GM19240 (cell line): ENCODE results near the gene KIF6.

Experiments
- DNase-seq: peaks from one replicate; pipeline ENCODE4 v3.0.0; 2011; ENCODE audit warnings: low spot score; ENCODE audit not compliant: insufficient read length

The KIF6 gene

DNA sequence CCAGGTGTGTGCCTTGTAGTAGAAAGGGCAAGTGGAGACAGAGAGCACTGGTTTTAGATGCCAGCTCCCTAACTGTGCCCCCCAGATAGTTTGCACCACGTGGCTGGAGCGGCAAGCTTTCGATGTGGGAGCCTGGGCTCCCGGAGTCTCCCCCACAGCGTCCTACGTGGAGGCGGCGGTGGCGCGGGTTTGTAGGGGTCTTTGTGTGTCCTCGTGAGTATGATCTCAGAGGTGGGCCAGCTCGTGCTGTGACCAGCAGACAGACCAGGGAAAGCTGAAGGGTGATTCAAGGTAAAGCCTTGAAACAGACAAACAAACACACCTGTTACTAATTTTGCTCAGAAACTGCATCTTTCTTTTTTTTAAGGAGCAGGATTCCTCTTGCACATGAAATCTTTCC is 397.1 kb downstream of the KIF6 start:
- DNase-seq = no peak

DNA sequence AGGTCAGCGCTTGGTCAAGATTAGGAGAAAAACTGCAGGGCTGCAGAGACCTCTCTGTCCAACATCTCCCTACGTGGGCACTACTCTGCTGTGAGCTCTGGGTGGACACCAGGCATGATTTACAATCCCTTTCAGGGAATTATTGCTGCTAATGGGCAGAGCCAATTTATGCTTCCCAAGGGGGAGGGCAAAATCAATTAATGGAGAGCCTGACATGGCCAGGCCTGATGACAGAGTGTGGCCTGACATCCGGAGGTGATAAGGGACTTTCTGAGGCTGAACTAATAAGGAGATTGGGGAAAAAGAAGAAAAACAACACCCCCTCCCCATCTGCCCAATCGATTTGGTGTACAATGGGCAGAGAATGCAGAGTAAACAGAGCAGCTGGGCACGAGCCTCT is 397.7 kb downstream of the KIF6 start:
- DNase-seq = no peak

DNA sequence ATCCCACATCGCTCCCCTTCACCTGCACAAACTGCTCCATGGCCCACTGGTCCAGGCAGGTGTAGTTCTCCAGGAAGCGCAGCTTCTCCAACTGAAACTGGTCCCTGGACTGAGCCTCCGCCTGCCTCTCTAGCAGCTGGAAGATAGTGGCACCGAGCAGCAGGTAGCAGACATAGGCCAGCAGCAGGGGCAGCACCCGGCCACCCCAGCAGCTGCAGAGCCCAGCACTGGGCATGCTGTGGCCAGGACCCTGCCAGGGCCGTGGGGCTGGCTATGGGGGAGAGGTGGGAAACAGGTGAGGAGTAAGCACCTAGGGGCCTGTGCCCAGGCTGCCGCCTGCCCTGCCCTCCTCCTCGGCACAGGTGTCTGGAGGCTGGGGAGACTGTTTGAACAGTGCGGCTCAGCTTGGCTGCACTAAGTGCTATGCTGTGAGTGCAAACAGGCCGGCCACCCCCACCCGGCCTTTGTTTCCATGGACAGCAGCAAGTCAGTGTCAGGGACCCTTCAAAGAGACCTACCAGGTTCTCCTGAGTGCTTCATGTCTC is 402.8 kb downstream of the KIF6 start, which contains the start of gene KCNK16:
Gene KCNK16, minus strand, starts transcription at position 397 of the 545 bp plus-strand sequence. Its CDS starts 162 bp downstream, at position 235.
- DNase-seq = no peak

DNA sequence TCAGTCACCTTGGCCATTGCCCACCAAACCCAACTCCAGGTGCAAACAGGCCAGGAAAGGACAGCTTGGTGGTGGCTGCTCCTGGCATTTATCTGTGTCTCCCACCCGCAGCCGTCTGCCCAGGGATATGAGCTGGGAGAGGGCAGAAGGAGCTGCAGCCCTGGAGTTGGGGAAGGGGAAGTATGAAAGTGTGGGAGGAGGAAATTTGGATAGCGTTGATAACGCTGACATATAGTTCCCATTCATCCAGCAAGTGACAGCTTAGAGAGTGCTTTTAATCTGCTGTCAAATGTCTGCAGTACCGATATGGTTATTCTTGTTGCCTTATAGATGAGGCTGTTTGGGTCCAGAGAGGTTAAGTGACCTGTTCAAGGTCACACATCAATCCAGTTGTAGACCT is 403.4 kb downstream of the KIF6 start:
- DNase-seq = no peak

DNA sequence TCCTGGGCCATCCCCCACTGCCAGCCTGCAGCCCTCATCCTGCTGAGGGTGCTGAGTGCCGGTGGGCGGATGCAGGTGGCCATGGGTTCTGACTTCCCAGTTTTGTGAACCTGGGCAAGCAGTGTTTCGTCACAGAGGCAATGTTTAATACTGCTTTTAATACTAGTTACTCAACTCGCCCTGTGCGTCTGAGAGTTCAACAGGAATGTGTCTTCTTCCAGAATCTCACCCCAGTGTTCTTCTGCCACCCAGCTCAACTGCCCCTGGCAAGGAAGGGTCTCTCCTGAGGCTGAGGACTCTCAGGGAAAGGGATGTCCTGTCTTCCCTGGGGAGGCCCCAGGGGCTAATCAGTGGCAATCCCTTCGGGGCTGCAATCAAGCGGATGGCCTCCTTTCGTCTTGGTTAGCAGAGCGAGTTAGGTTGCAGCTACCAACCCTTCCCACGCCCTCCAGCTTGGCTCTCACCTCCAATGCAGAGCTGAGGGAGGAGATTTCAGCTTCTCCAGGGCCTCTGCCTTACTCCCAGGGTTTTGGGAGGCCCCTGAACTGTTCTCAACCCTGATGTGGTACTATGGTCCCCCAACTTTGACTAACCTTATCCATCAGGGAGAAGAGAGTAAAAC is 404.7 kb downstream of the KIF6 start:
- DNase-seq = no peak

DNA sequence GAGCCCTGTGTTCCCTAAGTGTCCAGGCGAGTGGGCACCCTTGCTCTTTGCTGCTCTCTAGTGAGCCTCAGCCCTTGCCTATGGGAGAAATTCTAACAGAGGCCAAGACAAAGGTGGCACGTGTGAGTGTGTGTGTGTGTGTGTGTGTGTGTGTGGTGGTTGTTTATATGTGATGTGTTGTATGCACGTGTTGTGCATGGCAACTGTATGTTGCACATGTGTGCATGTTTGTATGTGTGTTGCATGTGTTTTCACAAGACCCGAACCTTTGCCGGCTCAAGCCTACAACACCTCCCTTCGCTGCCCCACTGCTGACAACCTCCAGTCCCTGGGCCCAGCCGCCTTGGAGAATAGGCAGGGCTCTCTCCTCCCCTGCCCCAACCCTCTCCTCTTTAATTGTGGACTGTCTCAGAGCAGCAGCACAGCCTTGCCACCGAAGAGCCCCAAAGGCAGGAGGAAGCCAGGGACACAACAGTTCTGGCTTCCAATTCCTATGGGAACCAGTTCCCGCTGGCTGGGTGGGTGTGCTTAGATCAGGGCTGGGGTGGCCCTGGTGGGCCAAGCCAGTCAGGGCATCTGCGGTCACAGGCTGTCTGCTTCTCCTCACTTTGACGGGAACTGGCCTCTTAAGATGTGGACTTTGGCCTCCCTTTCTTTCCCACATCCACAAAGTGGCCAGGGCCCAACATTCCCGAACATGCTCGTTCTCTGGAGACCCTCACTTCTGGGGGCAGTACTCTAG is 405.4 kb downstream of the KIF6 start:
- DNase-seq = no peak

DNA sequence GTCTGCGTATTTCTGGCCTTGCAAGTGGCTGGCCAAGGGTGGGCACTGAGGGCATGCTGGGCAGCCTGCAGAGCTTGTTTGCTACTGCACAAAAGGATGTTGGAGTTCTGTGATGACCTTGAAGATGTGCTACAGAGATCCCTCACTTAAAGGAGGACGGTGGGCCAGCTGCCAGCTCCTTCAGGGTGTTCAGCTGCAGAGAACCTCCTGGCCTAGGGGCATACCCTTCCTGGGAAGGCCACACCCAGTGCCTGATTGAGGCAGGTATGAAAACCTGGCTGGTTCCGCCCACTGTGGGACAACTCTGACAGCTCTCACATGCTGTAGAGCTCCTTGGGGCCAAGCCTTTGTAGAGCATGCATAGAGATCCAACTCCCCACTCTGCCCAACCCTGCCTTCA is 408.0 kb downstream of the KIF6 start:
- no peak for DNase-seq

DNA sequence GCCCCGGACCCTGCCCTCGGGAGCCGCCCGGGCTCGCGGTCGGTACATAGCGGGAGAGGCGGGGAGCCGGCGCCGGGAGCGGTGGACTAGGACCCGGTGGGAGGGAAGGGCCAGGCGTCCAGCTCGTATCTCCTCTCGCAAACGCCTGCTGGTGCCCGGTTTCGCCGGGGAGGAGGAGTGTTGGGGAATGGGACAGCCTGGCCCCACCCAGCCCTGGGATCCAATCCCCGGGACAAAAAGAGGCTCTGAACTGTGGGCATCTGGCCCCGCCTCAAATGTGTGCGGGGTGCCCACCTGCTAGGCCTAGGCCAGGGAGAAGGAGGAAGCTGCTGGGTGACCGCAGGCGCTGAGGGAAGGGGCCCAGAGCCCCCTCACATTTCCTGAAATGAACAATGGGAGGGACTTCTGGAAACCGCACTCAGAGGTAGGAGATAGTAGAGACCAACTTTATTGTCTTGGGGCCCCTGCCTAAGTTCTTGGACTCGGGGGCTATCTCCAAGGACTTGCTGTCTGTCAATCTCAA is 410.9 kb downstream of the KIF6 start, which contains the start of gene KCNK17:
Gene KCNK17, minus strand, starts transcription at position 147 of the 523 bp plus-strand sequence. Its CDS starts 99 bp downstream, at position 48.
- no peak for DNase-seq

DNA sequence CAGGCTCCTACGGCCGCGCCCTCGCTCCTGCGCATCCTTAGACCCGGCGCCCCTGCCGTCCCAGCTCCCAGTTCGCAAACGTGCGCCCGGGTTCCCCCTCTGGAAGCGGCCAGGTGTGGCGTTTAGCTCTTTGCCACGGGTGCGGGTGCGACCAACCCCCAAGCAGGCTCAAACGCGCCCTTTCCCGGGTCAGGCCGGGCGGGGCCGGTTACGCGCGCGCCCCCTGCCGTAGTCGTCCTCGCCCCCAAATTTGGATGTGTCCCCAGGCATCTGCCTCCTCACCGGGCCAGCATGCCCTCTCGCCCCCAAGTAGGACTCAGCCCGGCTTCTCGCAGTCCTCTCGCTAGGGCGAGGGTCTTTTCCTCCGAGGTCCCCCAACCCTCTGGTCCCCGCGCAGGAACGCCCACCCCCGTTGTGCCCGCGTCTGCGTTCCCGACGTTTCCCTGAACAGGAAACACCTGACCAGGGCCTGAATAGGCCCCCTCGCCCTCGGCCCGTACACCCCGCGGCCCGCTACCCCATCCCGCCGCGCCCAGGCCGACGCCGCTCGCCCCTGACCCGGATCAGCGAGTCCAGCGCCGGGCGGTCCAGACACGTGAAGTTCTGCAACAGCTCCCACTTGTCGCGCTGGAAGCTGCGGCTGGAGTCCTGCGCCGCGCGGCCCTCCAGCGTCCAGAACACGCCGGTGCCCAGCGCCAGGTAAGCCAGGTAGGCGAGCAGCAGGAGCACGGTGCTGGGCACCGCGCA is 411.5 kb downstream of the KIF6 start:
- DNase-seq = no peak

DNA sequence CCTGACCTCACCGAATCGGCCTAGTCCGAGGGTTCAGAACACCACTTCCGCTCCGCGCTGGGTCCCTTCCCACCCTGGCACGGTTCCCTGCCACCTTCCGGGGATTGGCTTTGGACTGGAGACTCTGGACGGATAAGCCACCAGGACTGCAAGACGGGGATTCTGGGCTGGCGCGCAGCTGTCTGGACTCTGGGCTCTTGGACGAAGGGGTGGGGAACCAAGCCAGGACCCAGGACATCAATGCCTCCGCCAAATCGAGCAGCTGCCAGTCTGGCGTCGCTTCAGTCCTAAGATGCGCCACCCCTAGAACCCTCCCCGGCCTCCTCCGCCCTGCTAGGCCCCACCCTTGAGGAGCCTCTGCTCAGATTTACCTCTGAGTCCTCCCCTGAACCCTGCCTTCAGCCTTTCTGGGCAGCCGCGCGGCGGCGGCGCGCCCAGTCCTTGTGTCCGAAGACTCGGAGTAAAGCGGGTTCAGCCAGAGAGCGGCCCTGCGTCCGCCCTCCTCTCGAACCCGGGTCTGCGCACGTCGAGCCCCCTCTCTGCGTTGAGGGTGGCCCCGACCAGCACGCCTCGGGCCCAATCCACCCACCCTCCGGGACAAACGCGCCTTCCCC is 412.2 kb downstream of the KIF6 start:
- no peak for DNase-seq

DNA sequence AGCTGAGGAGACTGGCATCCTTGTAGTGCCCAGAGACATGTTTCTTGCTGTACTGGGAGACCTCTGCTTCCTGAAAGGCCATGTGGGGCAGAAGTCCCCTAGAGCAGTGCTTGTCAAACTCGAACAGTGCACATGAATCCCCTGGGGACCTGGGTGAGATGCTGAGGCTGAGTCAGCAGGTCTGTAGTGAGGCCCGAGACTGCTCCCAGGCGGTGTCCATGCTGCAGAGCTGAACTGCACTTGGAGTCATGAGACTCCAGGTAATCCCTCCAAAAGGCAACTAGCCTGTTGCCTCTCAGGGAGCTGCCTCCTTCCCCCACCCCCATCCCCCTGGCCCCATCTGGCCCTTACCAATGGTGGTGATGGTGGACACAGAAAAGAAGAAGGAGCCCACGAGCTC is 414.7 kb downstream of the KIF6 start:
- DNase-seq = no peak

DNA sequence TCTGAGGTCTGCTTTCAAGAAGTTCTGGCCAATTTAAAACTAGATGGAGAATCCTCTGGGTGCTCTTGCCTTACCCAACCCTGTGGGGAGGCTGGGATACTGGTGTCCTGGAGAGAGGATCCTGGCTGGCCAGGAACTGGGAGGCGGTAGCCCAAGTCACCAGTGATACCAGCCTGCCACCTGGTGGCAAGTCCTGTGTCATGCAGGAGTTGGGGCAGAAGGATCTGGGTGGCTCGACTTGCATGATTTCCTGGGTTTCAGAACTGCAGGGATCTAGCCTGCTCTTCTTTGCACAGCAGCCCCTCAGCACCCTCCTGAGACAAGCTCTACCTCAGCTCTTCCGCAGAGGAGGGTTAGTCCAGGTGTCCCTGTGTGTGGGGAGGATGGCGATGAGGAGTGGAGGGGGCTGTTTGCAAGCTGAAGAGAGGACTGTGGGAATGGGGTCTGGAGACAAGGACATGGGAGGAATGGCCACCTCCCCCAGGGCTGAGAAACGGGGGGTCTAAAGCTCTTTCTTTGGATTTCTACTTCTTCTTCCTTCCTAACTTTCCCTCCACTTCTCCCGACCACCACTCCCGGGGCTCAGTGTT is 415.2 kb downstream of the KIF6 start:
- DNase-seq = peak; percentile 72

DNA sequence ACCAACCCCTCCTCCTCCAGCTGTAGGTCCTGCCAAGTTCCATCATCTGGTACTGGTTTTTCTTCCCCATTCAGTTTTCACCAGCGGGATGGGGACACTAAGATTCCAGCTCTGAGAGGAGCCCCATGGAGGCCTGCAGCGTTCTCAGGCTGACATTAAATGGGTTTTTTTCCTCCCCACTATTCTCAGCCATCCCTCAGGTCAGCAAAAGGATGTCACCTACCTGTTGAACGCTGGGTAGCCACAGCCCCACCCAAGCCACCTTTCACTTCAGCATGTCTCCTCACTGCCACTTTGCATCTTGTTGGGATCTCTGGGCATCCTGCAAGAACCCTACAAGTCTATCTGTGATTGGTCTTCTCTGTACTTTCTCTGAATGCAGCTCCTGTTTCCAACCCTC is 417.7 kb downstream of the KIF6 start:
- DNase-seq = no peak

DNA sequence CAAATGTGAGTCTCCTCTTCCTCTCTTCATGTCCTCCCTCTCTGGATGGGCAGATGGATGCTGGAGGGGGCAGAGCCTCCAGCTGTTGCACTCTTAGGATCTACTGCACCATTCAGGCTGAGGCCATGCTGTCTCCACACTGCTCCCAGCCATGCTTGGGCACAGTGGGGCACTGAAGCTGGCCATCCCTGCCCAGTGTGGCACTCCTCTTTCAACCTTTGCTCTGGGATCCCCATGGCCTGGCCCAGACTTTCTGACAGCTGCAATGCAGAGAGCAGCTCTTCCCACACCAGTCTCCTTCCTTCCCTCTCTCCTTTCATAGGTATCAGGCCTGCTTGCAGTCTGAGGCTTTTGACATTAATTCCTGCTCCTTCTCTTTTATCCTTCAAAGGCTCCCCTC is 420.3 kb downstream of the KIF6 start:
- DNase-seq = no peak

DNA sequence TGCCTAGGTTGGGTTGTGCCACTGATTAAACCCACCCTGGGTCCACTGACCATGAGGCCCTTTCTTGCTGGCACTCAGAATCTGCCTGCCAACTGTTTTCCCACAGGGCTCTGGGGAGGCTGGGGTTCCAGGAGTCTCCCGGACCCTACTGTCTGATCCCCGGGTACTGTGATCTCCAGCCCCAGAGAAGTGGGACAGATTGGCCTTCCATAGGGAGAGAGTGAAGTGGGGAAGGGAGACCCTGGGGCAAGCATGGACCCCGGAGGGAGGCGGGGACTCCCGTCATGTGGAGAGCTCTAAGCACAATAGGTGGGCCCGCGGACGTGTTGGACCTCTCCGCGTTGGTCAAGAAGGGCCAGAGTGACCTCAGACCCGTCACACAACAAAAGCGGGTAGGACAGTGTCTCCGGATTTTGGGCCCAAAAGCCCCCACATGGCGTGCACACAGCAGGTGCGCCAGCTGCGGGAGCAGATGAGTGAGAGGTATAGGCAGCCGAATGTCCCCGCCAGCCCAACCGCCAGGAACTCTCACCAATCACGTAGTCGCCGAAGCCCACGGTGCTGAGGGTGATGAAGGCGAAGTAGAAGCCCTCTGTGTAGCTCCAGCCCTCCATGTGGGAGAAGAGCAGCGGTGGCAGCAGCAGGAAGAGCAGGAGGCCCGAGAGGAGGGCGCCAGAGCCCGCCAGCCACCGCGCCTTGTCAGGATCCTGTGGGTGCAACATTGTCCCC is 421.6 kb downstream of the KIF6 start:
- no peak for DNase-seq

DNA sequence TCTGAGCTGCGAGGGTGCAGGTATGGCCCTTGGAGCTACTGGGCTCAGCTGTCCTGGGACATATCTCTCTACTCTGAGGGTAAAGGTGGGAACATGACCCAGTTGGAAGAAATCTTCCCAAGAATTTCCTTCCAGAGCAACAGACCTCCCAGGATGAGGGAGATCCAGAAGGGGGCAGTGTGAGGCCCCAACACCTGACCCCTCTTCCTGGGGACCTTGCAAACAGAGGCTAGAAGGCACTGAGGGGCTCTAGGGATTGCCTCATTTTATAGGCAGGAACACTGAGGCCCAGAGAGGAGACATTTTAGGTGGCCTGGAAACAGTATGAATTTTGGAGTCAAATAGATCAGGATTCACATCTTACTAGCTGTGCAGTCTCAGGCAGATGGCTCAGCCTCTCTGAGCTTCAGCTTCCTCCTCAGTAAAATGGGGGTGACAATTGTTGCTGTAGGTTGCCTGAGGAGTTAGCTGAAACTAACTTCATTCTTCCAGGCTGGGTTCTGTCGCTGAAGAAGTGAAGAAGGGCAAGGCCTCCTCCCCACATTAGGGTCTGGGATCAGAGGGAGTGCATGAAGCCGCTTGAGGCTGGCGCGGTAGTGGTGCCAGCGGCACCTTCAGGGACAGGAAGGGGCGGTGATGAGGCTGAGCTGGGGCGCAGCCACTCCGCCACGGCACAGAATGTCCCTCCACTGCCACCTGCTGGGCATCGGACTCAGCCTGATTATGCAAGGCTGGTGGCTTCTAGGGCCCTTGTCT is 422.4 kb downstream of the KIF6 start:
- DNase-seq = peak; percentile 95

DNA sequence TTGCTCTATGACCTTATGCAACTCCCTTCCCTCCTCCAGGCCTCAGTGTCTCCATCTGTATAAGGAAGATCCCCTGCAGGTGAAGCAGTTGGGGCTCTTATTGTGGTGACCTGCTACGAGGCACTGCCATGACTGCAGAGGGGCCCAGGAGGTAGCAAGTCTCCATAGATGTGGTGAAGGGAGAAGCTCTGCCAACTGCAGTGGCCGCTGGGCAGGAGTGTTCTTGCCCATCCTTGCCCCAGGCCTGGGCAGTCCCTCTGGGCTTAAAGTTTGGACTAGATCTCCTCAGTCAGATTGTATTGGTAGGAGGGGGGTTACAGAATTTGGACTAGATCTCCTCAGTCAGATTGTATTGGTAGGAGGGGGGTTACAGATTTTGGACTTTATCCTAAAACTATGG is 423.2 kb downstream of the KIF6 start:
- no peak for DNase-seq

DNA sequence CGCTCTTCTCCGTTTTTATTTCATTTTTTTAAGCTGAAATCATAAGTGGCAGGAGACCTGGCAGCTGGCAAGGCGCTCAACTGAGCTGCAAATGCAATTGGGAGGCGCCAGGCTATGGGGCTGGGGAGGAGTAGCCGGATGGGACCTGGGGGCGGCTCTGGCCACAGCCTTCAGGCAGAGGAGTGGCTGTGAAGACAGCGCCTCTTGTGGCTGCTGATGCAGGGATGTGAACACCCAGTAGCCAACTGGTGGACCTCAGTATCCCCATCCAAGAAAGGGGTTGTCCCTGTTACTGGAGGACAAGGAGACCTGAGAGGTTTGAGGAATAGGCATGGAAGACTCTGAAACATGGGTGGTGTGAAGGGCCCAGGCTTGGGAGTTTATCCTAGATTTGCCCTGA is 423.6 kb downstream of the KIF6 start:
- no peak for DNase-seq

DNA sequence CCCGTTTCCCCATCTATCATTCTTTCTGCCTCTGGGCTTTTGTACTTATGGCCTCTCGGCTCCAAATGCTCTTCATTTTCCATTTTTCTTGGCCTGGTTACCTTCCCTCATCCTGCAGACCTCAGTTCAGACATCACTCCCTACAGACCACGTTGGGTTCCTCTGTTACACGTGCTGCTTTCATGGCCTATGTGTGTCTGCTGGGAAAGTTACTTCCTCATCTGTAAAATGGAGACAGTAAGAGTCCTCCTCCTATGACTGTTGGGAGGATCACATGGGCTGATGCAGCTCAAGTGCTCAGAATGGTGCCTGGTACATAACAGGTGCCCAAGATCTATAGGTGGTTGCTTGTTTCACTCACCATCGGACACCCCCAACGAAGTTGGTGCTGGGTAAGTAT is 424.5 kb downstream of the KIF6 start:
- no peak for DNase-seq

DNA sequence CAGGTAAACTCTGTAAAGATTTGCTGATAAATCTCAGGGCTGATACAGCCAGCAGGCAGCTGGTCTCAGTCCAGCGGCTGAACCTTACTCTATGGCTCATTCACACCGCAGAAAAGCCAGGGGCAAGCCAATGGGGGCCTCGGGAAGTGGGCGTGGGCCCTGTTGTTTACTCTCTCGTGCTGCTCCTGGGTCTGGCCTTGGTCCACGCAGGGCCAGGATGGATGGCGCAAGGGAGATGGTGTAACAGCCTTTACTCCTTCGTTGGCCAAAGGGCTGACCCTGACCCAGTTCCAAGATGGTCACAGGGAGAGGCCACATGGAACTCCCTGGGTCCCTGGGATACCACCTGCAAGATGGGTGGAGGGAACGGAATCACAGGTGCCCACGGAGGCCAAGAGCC is 427.1 kb downstream of the KIF6 start:
- DNase-seq = no peak
